ENCODE results near the gene TRPM4. TPM values are rescaled to one million over a fixed set of nuclear protein-coding genes. Genes with fewer than 3 reads are reported as not detected.
"Not testable (repeated sequence)": the region's sequence is repeated elsewhere in the genome, so short reads cannot be mapped to it uniquely, and the experiment has no call there.

The TRPM4 gene
- total RNA-seq, 1 donor from 2014 or later, result 8.2 TPM

DNA sequence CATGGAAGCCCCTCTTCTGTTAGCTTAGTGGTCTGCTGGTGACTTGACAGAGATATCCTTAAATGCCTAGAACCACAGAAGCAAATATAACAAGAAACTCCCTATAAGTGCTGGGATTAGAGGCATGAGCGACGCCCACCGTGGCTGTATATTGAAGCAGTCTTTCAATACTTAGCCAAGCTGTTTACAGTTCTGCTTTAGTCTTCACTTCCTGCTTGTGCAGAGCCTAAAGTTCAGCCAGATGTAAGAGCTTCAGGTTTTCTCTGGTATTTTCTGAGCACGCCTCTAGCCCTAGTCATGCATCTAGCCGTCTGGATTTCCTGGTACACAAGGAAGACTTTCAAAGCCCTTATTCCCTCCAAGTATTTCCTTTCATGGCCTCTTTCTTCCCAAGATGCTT lies 28.5 kb downstream of the TRPM4 start:
- no peak for DNase-seq (ENCODE audit: low spot score)

DNA sequence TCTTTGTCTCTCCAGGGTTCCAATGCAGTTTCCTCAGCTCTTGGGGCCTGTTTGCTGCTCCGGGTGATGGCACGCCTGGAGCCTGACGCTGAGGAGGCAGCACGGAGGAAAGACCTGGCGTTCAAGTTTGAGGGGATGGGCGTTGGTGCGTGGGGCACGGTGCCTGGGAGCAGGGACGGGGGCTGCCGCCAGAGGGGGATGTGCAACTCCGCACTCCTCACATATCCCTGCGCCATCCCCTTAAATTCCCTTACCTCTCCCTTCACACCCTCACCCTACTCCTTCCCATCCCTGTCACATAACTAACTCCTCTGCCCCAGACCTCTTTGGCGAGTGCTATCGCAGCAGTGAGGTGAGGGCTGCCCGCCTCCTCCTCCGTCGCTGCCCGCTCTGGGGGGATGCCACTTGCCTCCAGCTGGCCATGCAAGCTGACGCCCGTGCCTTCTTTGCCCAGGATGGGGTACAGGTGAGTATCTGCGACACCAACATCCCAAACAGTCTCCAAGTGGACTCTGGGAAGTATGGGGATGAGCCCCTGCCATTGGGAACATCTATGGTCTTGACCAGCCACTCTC lies 31.1 kb downstream of the TRPM4 start:
- DNase-seq (ENCODE audit: low spot score), result no peak

DNA sequence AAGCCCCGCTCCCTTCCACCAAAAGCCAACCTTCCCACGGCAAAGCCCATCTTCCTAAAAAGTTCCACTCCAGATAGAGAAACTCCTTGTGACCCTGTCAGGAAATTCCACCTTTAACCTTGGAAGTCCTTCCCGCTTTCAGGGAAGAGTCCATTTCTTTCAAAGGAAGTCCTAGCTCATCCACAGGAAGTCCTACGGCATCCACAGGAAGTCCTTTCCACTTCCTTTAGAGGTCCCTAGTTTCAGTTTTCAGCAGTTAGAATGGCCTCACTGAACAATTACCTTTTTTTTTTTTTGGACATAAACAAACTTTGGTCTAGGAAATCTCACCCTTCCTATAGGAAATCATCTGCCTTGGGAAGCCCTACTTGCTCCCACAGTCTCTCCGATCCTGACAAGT lies 31.7 kb downstream of the TRPM4 start:
- DNase-seq (ENCODE audit: low spot score), result no peak

DNA sequence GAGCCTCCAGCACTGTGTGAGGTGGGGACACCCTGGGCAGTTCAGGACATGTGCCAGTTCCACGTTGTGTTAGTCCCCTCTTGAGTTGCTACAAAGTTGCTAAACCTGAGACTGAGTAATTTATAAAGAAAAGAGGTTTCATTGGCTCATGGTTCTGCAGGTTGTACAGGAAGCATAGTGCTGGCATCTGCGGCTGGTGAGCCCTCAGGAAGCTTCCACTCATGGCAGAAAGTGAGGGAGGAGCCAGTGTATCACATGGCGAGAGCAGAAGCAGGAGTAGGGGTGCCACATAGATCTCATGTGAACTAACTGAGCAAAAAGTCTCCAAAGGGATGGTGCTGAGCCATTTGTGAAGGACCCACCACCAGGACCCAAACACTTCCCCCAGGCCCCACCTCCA lies 33.2 kb downstream of the TRPM4 start:
- DNase-seq (ENCODE audit: low spot score), result no peak

DNA sequence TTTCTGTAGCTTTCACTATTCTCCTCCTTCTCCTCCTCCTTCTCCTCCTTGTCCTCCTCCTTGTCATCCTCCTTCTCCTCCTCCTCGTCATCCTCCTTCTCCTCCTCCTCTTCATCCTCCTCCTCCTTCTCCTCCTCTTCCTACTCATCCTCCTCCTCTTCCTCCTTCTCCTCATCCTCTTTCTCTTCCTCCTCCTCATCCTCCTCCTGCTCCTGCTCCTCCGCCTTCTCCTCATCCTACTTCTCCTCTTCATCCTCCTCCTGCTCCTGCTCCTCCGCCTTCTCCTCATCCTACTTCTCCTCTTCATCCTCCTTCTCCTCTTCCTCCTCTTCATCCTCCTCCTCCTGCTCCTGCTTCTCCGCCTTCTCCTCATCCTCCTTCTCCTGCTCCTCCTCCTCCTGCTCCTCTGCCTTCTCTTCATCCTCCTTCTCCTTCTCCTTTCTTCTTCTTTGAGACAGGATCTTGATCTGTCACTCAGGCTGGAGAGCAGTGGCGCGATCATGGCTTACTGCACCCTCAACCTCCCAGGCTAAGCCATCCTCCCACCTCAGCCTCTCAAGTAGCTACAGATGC lies 36.3 kb downstream of the TRPM4 start:
- no peak for DNase-seq (ENCODE audit: low spot score)

DNA sequence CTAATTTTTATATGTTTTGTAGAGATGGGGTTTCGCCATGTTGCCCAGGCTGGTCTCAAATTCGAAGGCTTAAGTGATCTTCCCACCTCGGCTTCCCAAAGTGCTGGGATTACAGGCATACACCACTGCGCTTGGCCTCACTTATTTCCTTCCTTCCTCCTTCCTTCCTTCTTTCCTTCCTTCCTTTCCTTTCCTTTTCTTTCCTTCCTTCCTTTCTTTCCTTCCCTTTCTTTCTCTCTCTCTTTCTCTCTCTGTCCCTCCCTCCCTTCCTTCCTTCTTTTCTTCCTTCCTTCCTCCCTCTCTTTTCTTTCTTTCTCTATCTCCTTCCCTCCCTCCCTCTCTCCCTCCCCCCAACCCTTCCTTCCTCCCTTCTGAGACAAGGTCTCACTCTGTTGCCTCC lies 36.8 kb downstream of the TRPM4 start:
- no peak for DNase-seq (ENCODE audit: low spot score)

DNA sequence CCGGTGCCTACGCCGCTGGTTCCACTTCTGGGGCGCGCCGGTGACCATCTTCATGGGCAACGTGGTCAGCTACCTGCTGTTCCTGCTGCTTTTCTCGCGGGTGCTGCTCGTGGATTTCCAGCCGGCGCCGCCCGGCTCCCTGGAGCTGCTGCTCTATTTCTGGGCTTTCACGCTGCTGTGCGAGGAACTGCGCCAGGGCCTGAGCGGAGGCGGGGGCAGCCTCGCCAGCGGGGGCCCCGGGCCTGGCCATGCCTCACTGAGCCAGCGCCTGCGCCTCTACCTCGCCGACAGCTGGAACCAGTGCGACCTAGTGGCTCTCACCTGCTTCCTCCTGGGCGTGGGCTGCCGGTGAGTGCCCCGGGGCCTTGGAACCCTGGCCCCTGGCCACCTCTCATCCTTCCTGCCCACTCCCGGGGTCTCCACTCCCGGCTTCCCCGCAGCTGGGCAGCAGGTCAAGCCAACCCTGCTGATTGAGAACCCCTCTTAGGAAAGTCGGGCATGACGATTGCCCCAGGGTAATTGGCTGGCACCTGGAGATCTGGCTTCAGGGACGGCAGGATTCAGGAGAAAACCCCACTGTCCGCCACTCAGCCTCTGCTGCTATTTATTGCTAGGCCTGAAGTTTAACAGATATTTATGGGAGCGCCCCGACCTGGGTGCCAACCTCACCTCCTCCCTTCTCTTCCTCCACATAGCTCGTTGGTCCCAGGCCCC lies 39.1 kb downstream of the TRPM4 start:
- no peak for DNase-seq (ENCODE audit: low spot score)

DNA sequence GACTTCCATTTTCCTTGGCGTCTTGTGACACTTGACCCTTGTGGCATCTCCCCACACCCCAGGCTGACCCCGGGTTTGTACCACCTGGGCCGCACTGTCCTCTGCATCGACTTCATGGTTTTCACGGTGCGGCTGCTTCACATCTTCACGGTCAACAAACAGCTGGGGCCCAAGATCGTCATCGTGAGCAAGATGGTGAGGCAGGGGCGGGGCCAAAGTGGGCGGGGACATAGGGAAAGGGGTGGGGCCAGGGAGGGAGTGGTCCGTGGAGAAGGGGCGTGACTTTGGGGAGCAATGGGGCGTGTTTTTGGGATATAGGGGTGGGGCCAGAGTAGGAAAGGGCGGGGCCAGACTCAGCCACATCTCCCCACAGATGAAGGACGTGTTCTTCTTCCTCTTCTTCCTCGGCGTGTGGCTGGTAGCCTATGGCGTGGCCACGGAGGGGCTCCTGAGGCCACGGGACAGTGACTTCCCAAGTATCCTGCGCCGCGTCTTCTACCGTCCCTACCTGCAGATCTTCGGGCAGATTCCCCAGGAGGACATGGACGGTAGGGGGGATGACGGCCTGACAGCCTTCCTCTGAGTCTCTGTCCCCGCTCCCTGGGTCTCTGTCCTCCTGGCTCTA lies 42.8 kb downstream of the TRPM4 start:
- no peak for DNase-seq (ENCODE audit: low spot score)

DNA sequence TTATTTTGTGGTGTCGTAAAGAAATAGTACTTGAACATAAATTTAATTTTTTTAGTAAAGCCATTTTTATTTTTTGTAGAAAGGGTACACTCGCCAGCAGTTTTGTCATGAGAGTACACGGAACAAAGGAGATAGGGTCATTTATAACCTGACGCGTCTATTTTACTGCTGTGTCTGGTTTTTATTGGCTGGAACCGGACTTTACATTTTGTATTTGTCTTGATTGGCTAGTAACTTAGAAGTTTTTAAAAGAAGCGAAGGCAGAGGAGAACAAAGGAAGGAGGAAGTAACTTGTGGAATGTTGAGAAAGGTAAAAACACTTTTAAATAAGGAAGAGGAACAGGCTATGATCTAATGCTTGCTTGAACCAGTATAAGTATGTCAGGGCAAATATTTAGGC lies 43.5 kb downstream of the TRPM4 start:
- no peak for DNase-seq (ENCODE audit: low spot score)

DNA sequence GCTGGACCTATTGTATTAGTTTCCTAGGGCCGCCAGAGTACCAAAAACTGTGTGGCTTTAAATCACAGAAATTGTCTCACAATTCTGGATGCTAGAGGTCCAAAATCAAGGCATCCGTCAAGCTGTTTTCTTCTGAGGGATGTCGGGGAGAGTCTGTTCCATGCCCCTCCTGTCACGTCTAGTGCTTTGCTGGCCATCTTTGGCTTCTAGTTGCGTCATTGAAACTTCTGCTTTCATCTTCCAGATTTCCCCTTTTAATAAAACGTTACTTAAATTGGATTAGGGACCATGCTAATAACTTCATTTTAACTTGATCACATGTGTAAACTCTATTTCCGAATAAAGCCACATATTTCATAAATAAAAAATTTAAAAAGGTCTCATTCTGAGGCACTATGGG lies 47.5 kb downstream of the TRPM4 start:
- no peak for DNase-seq (ENCODE audit: low spot score)

DNA sequence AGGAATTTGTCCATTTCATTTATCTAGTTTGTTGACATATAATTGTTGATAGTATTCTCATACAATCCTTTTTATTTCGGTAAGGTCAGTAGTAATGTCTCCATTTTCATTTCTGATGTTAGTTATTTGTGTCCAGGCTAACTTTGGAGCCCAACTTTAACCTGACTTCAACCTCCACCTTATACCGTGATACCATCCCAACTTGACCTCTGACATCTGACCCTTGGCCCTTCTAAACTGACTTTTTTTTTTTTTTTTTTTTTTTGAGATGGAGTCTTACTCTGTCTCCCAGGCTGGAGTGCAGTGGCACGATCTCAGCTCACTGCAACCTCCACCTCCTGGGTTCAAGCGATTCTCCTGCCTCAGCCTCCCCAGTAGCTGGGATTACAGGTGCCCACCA lies 51.9 kb downstream of the TRPM4 start:
- DNase-seq (ENCODE audit: low spot score), result not testable (repeated sequence)

DNA sequence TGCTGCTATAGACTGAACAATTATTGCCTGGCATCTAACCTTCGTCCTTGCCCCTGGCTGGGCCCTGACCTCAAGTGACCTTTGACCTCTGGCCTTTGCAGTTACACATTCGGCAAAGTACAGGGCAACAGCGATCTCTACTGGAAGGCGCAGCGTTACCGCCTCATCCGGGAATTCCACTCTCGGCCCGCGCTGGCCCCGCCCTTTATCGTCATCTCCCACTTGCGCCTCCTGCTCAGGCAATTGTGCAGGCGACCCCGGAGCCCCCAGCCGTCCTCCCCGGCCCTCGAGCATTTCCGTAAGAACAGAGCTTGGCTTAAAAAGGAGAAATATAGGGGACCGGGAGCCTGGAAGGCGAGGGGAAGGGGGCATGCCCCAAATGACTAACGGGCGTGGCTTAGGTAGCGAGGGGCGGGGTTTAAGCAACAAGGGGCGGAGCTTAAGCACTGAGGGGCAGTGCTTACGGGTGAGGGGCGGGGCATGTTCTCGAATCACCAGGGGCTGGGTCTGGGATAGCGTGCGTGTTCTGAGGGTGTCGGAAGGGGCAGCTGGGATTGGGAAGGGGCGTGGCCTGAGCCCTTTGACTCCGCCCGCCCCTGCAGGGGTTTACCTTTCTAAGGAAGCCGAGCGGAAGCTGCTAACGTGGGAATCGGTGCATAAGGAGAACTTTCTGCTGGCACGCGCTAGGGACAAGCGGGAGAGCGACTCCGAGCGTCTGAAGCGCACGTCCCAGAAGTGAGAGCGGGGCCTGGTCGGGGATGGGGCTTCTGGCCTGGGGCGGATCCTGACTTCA lies 52.7 kb downstream of the TRPM4 start:
- DNase-seq (ENCODE audit: low spot score), result peak; percentile 35

DNA sequence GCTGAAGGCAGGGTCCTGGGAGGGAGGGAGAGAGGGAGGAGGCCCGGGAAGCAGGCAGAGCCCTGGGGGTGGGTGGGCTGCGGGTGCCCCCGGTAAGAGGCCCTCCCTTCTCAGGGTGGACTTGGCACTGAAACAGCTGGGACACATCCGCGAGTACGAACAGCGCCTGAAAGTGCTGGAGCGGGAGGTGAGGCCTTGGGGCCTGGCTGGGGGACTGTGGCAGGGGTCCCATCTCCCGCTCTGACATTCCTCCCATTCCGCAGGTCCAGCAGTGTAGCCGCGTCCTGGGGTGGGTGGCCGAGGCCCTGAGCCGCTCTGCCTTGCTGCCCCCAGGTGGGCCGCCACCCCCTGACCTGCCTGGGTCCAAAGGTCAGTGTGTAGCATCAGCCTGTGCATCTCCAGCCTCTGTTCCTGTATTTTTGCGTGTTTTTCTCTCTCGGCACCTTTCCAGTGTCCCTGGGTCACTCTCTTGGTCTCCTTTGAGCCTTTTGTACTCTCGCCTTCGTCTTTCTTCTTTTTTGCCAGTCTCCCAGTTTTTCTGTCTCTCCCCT lies 53.4 kb downstream of the TRPM4 start:
- DNase-seq (ENCODE audit: low spot score), result no peak

DNA sequence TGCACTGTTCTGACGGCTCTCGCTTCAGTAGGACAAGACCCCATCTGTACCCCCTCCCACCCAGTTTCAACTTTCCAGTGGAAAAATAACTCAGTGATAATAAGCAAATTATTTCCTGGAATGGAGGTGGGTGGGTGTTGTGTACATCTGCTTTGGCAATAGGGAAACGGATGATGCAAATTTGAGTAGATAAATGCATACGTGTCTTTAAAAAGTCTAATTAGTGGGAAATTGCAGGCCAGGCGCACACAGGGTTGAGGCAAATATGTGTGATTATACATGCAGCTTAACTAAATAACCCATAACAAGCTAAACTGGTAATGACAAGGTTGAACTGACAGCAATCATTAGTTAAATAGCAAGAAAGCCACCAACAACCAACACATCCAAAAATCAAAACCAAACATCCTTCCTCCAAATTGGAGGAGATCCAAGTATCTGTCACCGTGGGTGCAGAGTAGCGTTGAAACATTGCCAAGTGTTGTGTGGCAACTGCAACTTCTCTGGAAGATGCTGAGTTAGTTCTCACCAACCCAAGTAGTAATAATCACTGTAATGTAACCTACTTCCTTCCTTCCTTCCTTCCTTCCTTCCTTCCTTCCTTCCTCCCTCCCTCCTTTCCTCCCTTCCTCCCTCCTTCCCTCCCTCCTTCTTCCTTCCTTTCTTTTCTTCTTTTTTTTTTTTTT lies 54.6 kb downstream of the TRPM4 start:
- peak; percentile 24 for DNase-seq (ENCODE audit: low spot score)

DNA sequence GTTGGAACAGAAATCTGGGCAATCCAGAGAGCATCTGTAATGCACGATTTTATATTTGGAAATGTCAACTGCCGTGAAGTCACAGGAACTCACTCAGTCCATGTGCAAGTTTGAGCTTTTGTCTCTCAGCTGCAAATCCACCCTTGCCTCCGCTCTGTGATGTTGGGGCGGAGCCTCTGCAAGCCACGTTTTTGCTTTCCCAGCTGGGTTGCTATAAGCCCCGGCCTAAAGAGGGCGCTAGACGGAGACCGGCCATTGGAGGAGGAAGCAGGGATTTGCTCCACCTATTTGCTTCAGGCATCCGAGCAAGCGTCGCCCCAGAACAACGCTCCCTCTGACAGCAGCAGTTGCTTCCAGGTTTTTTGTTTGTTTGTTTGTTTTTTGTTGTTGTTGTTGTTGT lies 56.2 kb downstream of the TRPM4 start:
- DNase-seq (ENCODE audit: low spot score), result no peak

DNA sequence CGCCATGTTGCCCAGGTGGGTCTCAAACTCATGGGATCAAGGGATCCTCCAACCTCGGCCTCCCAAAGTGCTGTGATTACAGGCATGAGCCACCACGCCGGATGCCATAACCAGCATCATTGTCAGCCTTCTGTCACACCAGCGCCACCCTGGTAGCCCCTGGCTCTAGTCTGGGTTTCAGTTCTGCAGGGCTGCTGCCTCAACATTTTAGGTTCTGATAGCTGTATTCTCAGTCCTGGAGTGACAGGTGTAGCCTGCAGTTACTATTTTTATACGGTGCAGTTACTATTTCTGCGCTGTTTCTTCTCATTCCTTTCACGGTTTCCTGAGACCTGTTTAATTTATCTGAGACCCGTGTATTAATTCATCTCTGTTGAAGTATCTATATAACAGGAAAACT lies 57.1 kb downstream of the TRPM4 start:
- no peak for DNase-seq (ENCODE audit: low spot score)

DNA sequence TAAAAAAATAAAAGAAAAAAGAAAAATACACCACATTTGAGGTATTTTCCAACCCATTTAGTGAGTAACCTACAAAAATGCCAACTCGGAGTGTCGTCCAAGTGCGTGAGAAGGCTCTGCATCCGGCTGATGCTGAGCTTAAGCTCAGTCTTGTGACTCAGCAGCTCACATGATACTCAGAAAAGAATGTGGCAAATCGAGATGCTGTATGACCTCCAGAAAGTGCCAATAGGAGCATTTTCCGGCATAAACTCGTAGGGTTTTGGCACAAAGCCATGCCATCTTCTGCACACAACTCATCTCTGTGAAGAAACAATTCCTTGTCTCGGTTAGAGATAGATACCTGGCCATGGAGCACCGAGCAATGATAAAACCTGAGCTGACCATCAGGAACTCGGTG lies 58.5 kb downstream of the TRPM4 start:
- DNase-seq (ENCODE audit: low spot score), result no peak

DNA sequence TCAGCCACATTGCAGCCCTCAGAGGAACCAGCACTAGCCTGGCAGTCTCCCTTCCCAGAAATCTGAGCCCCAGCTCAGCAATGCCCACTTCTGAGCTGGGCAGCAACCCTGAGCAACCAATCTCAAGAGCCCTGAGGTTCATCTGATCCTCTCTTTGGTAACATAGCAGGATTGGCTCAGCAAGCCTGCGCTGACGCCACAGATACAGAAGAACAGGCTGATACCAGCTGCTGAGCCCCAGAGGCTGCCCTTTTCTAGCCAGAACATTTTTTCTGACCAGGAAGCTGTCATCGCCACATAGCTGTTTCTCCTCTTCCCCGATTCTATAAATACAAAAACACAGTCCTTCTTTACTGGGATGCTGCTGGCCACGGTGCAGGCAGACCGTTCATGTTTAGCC lies 59.8 kb downstream of the TRPM4 start:
- peak; percentile 26 for DNase-seq (ENCODE audit: low spot score)

DNA sequence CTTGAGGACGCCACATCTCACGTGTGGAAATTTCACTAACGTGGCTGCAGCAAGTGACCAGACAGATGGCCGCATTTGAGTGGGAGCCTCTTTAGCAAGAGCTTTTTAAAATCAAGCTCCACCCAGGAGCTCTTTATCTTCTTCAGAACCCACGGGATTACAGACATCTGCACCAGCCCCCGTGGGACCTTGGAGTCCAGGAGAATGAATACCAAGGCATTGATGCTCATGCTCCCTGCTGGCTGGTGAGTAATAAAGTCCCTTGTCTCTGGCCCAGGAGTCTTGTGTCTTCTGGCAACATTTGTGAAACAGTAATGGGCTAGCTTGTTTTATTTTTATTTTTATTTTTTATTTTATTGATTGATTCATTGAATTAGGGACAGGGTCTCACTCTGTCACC lies 64.4 kb downstream of the TRPM4 start:
- DNase-seq (ENCODE audit: low spot score), result no peak

DNA sequence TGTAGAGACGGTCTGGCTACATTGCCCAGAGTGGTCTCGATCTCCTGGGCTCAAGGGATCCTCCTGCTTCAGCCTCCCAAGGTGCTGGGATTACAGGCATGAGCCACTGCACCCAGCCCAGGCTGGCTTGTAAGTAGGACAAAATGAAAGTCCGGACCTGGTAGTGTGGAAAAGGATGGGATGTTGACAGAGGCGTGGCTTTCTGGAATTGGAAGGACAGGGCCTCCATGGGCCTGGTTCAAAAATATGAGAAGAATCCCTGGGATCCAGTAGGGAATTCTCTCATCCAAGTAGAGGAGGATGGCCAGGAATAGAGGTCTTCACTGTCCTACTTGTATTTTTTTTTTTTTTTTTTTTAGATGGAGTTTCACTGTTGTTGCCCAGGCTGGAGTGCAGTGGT lies 64.9 kb downstream of the TRPM4 start:
- DNase-seq (ENCODE audit: low spot score), result no peak

DNA sequence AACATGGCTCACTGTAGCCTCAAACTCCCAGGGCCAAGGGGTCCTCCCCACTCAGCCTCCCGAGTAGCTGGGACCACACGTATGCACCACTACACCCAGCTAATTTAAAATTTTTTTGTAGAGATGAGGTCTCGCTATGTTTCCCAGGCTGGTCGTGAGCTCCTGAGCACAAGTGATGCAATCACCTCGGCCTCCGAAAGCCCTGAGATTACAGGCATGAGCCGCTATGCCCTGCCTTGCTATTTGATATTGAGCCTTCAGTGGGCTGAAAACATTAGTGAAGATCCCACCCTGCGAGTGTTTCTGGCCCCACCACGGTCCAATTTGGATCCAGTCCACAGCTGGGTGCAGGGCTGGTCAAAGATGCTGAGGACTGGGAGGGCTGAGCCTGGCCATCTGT lies 65.9 kb downstream of the TRPM4 start:
- DNase-seq (ENCODE audit: low spot score), result peak; percentile 33
